AG09319 (cell line): ENCODE results near the gene HLCS.

ENCODE experiments used
- DNase-seq: peaks from one replicate; pipeline ENCODE4 v3.0.0-alpha.2; 2010; ENCODE audit warnings: low read depth; ENCODE audit errors: extremely low read depth
- CTCF ChIP-seq: IDR thresholded peaks from 2 replicates; pipeline ENCODE4 v1.5.1; 2011; ENCODE audit warnings: low read depth, mild to moderate bottlenecking, inconsistent platforms, low read length, moderate library complexity

Gene HLCS

GRCh38 chr21:36803051-36803645 lies 163.3 kb downstream of the HLCS start:
- TF ChIP-seq CTCF = no peak
- no peak for DNase-seq

- DNase-seq = no peak
- TF ChIP-seq CTCF = no peak
These were observed 165.7 kb downstream of the HLCS start for GRCh38 chr21:36800734-36801133.

- peak; percentile 56 for DNase-seq
- no peak for TF ChIP-seq CTCF
These were observed 166.6 kb downstream of the HLCS start for GRCh38 chr21:36799869-36800268.

- no peak for TF ChIP-seq CTCF
- DNase-seq = no peak
These were observed 168.0 kb downstream of the HLCS start for GRCh38 chr21:36798491-36798890.

GRCh38 chr21:36796070-36796469 lies 170.4 kb downstream of the HLCS start:
- no peak for TF ChIP-seq CTCF
- DNase-seq = no peak

GRCh38 chr21:36792505-36792967 lies 173.9 kb downstream of the HLCS start:
- no peak for TF ChIP-seq CTCF
- DNase-seq = no peak

GRCh38 chr21:36791695-36792470 lies 174.6 kb downstream of the HLCS start:
- TF ChIP-seq CTCF = no peak
- no peak for DNase-seq
